Activated CD4-positive, alpha-beta T cell treated with anti-CD3 and anti-CD28 coated beads for 36 hours (primary cell): ENCODE data around the gene BNIP1. TPM values are rescaled to one million over a fixed set of nuclear protein-coding genes. Genes with fewer than 3 reads are reported as not detected.
"Not testable (repeated sequence)": the region's sequence is repeated elsewhere in the genome, so short reads cannot be mapped to it uniquely, and the experiment has no call there.

Experiments
- ATAC-seq: fragments of 200-7000 bp; cut with Tn5 transposase; one replicate; pipeline ENCODE4 v1.10.0; 2021; ENCODE audit warnings: mild to moderate bottlenecking, moderate library complexity
- CTCF ChIA-PET: fragments of 350-600 bp; sonication (Branson Sonifier 250); formaldehyde crosslinking; loops from one replicate; lab custom pipeline; 2021; ENCODE audit warnings: antibody characterized with exemption; lab: Charles Lee
- POLR2A ChIA-PET: fragments of 350-600 bp; sonication (Branson Sonifier 250); formaldehyde crosslinking; loops from one replicate; lab custom pipeline; 2021; ENCODE audit warnings: antibody characterized with exemption, inconsistent platforms; lab: Charles Lee
- DNase-seq: peaks from one replicate; pipeline ENCODE4 v3.0.0-alpha.2; 2020
- H3K27ac Mint-ChIP-seq: one replicate; pipeline ENCODE4 v1.8.0; 2021; ENCODE audit warnings: mixed read lengths
- H3K27me3 Mint-ChIP-seq: one replicate; pipeline ENCODE4 v1.8.0; 2021; ENCODE audit warnings: mixed read lengths
- H3K36me3 Mint-ChIP-seq: one replicate; pipeline ENCODE4 v1.8.0; 2021; ENCODE audit warnings: low read depth, mixed read lengths
- H3K4me1 Mint-ChIP-seq: one replicate; pipeline ENCODE4 v1.8.0; 2021; ENCODE audit warnings: mixed read lengths
- H3K4me3 Mint-ChIP-seq: one replicate; pipeline ENCODE4 v1.8.0; 2021; ENCODE audit warnings: mild to moderate bottlenecking, moderate library complexity, mixed read lengths
- H3K9me3 Mint-ChIP-seq: one replicate; pipeline ENCODE4 v1.8.0; 2021; ENCODE audit warnings: low read depth, mixed read lengths
- intact Hi-C, 2 experiments: fragments of 100-400 bp; cut with DNase I in 1 of 2; cut with micrococcal nuclease in 1 of 2; formaldehyde crosslinking; loops; one replicate each; pipeline versions ENCODE4 v1.14.2 to v1.15.1; 2022 to 2024; cut with DNase I, micrococcal nuclease
- total RNA-seq, 2 experiments: library from RNA; stranded (reverse); gene quantifications; one replicate each; pipeline ENCODE4 v1.2.3, GENCODE V29; 2021

BNIP1 gene, protein sequence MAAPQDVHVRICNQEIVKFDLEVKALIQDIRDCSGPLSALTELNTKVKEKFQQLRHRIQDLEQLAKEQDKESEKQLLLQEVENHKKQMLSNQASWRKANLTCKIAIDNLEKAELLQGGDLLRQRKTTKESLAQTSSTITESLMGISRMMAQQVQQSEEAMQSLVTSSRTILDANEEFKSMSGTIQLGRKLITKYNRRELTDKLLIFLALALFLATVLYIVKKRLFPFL
- 10 to 100 TPM; 24.2 to 26.8 TPM for total RNA-seq

GRCh38 chr5:173144200-173145176, at the start of gene BNIP1:
BNIP1 (plus strand) TSS chr5:173144531; CDS start chr5:173144546, 15 bp downstream.
- intact Hi-C loops: loop anchor here (1.0 to 10.0 kb wide), 14 partner anchors 80 to 1140 kb away; partner anchors contain the start of genes BOD1 (in 1 of the 2), CPEB4 (in 1 of the 2), CREBRF (in 1 of the 2) and FBXW11 (in 1 of the 2)
- Mint-ChIP-seq H3K4me1 (peaks cover 10% of the 10 kb centered on the region), H3K27ac (peak within 1 kb of the TSS; percentile 99), H3K27me3 (no peaks in the 10 kb centered on the region), H3K4me3 (peak within 1 kb of the TSS; percentile 99), H3K36me3 (peaks cover 21% of the 10 kb centered on the region), H3K9me3 (peaks cover 2% of the 10 kb centered on the region)
- ChIA-PET CTCF (interaction anchor here (0.6 to 2.5 kb wide), 15 partner anchors 9 to 472 kb away, joined by 3 to 16 read pairs (median 4); partner anchors contain the start of gene ATP6V0E1), POLR2A (interaction anchor here (0.6 to 2.0 kb wide), 5 partner anchors 87 to 367 kb away, joined by 3 to 12 read pairs (median 4); partner anchors contain the start of gene ATP6V0E1)
- DNase-seq (peak; percentile 98), ATAC-seq (peak; percentile 94)

GRCh38 chr5:173098787-173099186, 45.5 kb upstream of the BNIP1 start:
- CTCF ChIA-PET: no interaction called here
- ATAC-seq (no peak), DNase-seq (no peak)
- intact Hi-C loops: no loop called here
- Mint-ChIP-seq H3K4me3 (no peak overlapping the region), H3K27me3 (no peaks in the 10 kb centered on the region), H3K4me1 (peaks cover 53% of the 10 kb centered on the region), H3K27ac (no peak overlapping the region), H3K9me3 (peaks cover 4% of the 10 kb centered on the region), H3K36me3 (peaks cover 18% of the 10 kb centered on the region)
- POLR2A ChIA-PET: no interaction called here

DNA sequence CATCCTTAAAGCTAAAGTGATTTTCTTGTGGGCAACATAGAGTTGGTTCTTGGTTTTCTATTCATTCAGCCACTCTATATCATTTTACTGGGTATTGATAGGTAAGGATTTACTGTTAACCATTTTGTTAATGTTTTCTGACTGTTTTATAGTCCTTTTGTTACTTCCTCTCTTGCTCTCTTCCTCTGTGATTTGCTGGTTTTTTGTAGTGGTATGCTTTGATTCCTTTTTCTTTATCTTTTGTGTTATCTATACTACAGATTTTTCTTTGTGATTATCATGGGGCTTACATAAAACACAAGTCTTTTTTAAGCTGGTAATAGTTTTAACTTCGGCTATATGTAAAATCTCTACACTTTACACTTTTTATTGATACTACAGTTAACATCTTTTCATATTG, 44.9 kb upstream of the BNIP1 start:
- H3K9me3 Mint-ChIP-seq: peaks cover 4% of the 10 kb centered on the region
- intact Hi-C loops: no loop called here
- no peak overlapping the region for H3K4me3 Mint-ChIP-seq
- peaks cover 17% of the 10 kb centered on the region for H3K36me3 Mint-ChIP-seq
- H3K27ac Mint-ChIP-seq: no peak overlapping the region
- CTCF ChIA-PET: interaction anchor here (0.6 to 0.8 kb wide), 2 partner anchors 9 to 79 kb away, joined by 3 to 4 read pairs; no protein-coding TSS in a partner anchor
- H3K27me3 Mint-ChIP-seq: no peaks in the 10 kb centered on the region
- DNase-seq (no peak), ATAC-seq (no peak)
- POLR2A ChIA-PET: no interaction called here
- peaks cover 49% of the 10 kb centered on the region for H3K4me1 Mint-ChIP-seq

DNA sequence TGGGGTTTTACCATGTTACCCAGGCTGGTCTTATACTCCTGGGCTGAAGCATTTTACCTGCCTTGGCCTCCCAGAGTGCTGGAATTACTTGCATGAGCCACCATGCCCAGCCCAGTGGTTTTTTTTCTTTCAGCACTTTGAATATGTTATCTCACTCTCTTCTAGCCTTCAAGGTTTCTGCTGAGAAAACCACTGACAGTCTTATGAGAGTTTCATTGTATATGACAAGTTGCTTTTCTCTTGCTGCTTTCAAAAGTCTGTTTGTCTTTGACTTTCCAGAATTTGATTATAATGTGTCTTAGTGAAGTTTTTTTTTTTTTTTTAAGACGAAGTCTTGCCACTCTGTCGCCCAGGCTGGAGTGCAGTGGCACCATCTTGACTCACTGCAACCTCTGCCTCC, 43.1 kb upstream of the BNIP1 start:
- POLR2A ChIA-PET: no interaction called here
- peaks cover 48% of the 10 kb centered on the region for H3K4me1 Mint-ChIP-seq
- H3K36me3 Mint-ChIP-seq: peaks cover 15% of the 10 kb centered on the region
- no peak overlapping the region for H3K4me3 Mint-ChIP-seq
- ATAC-seq: no peak
- H3K27me3 Mint-ChIP-seq: no peaks in the 10 kb centered on the region
- intact Hi-C loops: no loop called here
- peaks cover 4% of the 10 kb centered on the region for H3K9me3 Mint-ChIP-seq
- H3K27ac Mint-ChIP-seq: no peak overlapping the region
- CTCF ChIA-PET: interaction anchor here (0.7 kb wide), 1 partner anchor 51 kb away, joined by 6 read pairs; no protein-coding TSS in a partner anchor
- no peak for DNase-seq

DNA sequence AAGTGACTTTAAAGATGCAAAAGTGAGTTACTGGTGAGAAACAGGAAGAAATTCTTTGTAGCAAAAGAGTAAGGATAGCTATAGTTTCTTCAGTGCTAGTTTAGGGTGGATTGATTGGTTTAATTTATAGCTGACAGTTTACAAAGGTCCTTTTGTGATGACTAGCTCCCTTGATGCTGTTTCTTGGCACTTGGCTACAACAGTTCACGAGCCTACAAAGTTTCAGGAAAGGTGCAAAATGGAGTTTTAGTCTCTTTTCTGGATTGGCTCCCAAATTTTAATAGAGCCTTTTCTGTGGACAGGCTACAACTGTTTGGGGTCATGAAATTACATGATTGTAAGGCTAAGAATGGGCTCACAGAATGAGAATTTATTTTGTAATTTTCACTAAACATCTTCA, 40.9 kb upstream of the BNIP1 start:
- Mint-ChIP-seq H3K27ac (no peak overlapping the region), H3K4me3 (no peak overlapping the region), H3K36me3 (peaks cover 15% of the 10 kb centered on the region), H3K9me3 (peaks cover 4% of the 10 kb centered on the region), H3K4me1 (peaks cover 29% of the 10 kb centered on the region), H3K27me3 (no peaks in the 10 kb centered on the region)
- ChIA-PET CTCF (interaction anchor here (0.7 kb wide), 2 partner anchors 120 to 142 kb away, joined by 3 read pairs; partner anchors contain the start of gene ATP6V0E1), POLR2A (no interaction called here)
- ATAC-seq (no peak), DNase-seq (no peak)
- intact Hi-C loops: no loop called here

GRCh38 chr5:173108914-173109313, 35.4 kb upstream of the BNIP1 start:
- no peaks in the 10 kb centered on the region for H3K9me3 Mint-ChIP-seq
- no peak for DNase-seq
- H3K4me1 Mint-ChIP-seq: peaks cover 15% of the 10 kb centered on the region
- no peak overlapping the region for H3K4me3 Mint-ChIP-seq
- ChIA-PET CTCF (interaction anchor here (0.9 to 4.0 kb wide), 3 partner anchors 9 to 26 kb away, joined by 3 to 13 read pairs (median 4); no protein-coding TSS in a partner anchor), POLR2A (interaction anchor here (0.5 kb wide), 1 partner anchor 24 kb away, joined by 14 read pairs; no protein-coding TSS in a partner anchor)
- ATAC-seq: peak; percentile 65
- no peaks in the 10 kb centered on the region for H3K27me3 Mint-ChIP-seq
- H3K36me3 Mint-ChIP-seq: peaks cover 15% of the 10 kb centered on the region
- intact Hi-C loops: no loop called here
- H3K27ac Mint-ChIP-seq: peak overlapping the region; percentile 59

DNA sequence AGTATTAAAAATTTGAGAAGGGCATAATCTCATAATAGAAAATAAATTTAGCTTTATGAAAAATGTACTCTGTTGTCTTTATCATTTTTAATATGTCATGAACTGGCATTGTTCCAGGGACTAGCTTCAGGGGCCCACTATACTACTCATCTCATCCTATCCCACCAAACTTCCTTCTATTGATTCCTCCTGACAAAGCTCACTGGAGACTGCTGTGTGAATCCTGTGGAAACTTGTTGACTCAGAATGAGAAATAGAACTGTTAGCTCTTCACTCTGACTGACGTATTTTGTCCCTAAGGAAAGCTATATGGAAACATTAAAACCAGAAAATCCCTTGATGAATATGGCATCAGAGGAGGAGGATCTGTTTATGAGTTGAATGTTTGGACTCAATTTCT, 29.8 kb upstream of the BNIP1 start:
- peaks cover 3% of the 10 kb centered on the region for H3K9me3 Mint-ChIP-seq
- ChIA-PET POLR2A (no interaction called here), CTCF (interaction anchor here (0.5 to 1.5 kb wide), 4 partner anchors 54 to 136 kb away, joined by 3 to 4 read pairs (median 3); no protein-coding TSS in a partner anchor)
- intact Hi-C loops: no loop called here
- no peak overlapping the region for H3K4me3 Mint-ChIP-seq
- H3K4me1 Mint-ChIP-seq: peaks cover 13% of the 10 kb centered on the region
- peaks cover 32% of the 10 kb centered on the region for H3K36me3 Mint-ChIP-seq
- ATAC-seq: no peak
- H3K27me3 Mint-ChIP-seq: no peaks in the 10 kb centered on the region
- DNase-seq: no peak
- peak overlapping the region; percentile 55 for H3K27ac Mint-ChIP-seq

DNA sequence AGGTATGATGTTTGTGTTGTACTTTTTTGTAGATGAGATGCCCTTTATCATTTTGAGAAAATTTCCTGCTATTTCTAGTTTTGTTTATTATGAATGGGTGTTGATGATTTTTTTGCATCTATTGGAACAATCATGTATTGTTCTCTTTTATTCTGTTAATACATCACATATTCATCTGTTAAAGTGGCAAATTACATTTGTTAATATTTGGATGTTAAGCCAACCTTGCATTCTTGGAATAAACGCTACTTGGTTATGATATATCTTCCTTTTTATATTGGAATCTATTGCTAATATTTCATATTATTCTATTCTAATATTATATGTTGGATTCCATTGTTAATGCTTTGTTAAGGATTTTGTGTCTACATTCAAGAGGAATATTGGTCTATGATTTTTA, 24.6 kb upstream of the BNIP1 start:
- POLR2A ChIA-PET: no interaction called here
- DNase-seq: no peak
- no peak overlapping the region for H3K4me3 Mint-ChIP-seq
- no peak overlapping the region for H3K27ac Mint-ChIP-seq
- intact Hi-C loops: no loop called here
- CTCF ChIA-PET: interaction anchor here (0.6 kb wide), 1 partner anchor 402 kb away, joined by 3 read pairs; no protein-coding TSS in a partner anchor
- H3K9me3 Mint-ChIP-seq: peaks cover 4% of the 10 kb centered on the region
- ATAC-seq: no peak
- peaks cover 40% of the 10 kb centered on the region for H3K36me3 Mint-ChIP-seq
- H3K4me1 Mint-ChIP-seq: peaks cover under 1% of the 10 kb centered on the region
- H3K27me3 Mint-ChIP-seq: no peaks in the 10 kb centered on the region

DNA sequence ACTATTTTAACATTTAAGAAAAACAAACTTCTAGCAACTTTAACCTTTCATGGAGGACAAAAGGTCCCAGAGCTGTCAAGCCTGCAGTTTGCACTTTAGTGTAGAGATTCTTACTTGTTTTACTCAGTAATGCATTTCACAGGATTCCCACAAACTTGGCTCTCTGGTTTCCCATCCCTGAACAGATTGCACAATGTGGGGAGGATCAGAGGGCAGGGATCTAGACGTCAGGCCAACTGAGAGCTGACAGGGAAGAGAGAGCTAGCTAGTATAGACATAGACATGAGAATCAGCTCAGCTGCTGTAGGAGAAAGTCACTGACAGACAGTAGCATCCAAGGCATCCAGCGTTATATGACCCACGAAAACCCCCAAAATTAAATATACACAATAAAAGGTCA, 20.9 kb upstream of the BNIP1 start:
- no peak overlapping the region for H3K27ac Mint-ChIP-seq
- H3K4me1 Mint-ChIP-seq: no peaks in the 10 kb centered on the region
- DNase-seq (no peak), ATAC-seq (no peak)
- H3K9me3 Mint-ChIP-seq: peaks cover 2% of the 10 kb centered on the region
- H3K4me3 Mint-ChIP-seq: no peak overlapping the region
- intact Hi-C loops: no loop called here
- CTCF ChIA-PET: interaction anchor here (0.5 kb wide), 1 partner anchor 30 kb away, joined by 3 read pairs; no protein-coding TSS in a partner anchor
- POLR2A ChIA-PET: no interaction called here
- H3K36me3 Mint-ChIP-seq: peaks cover 33% of the 10 kb centered on the region
- H3K27me3 Mint-ChIP-seq: no peaks in the 10 kb centered on the region

GRCh38 chr5:173132166-173132565, 12.2 kb upstream of the BNIP1 start:
- POLR2A ChIA-PET, intact Hi-C loops: not testable (repeated sequence)
- CTCF ChIA-PET: interaction anchor here (0.6 kb wide), 1 partner anchor 152 kb away, joined by 3 read pairs; no protein-coding TSS in a partner anchor

GRCh38 chr5:173138707-173139106, 5.6 kb upstream of the BNIP1 start:
- H3K36me3 Mint-ChIP-seq: peaks cover 1% of the 10 kb centered on the region
- no peak overlapping the region for H3K4me3 Mint-ChIP-seq
- DNase-seq: no peak
- no peaks in the 10 kb centered on the region for H3K27me3 Mint-ChIP-seq
- intact Hi-C loops: no loop called here
- no peaks in the 10 kb centered on the region for H3K9me3 Mint-ChIP-seq
- ChIA-PET CTCF (interaction anchor here (1.8 kb wide), 1 partner anchor 155 kb away, joined by 7 read pairs; the partner anchor contains the start of gene ATP6V0E1), POLR2A (no interaction called here)
- no peak for ATAC-seq
- no peaks in the 10 kb centered on the region for H3K4me1 Mint-ChIP-seq
- H3K27ac Mint-ChIP-seq: no peak overlapping the region

More at GRCh38 chr5:173132166-173132565, 12.2 kb upstream of the BNIP1 start:
- ATAC-seq, H3K4me3 Mint-ChIP-seq, H3K27ac Mint-ChIP-seq, H3K27me3 Mint-ChIP-seq, DNase-seq, H3K4me1 Mint-ChIP-seq, H3K36me3 Mint-ChIP-seq, H3K9me3 Mint-ChIP-seq: not testable (repeated sequence)
